PC-3 (cell line): Measurements from ENCODE around the gene BMP7. TPM values are rescaled to one million over a fixed set of nuclear protein-coding genes. Genes with fewer than 3 reads are reported as not detected.

Experiments
- ATAC-seq: fragments of 200-7000 bp; cut with Tn5 transposase; 2 replicates; pipeline ENCODE4 v1.9.1; 2020; ENCODE audit warnings: mild to moderate bottlenecking, moderate library complexity
- BruUV-seq: library from RNA; stranded (reverse); fragments of 400-500 nt; replicated peaks from 2 replicates; lab custom pipeline; 2021; lab: Mats Ljungman, UMichigan
- CTCF ChIA-PET: fragments of 300-600 bp; sonication (Branson Sonifier 250); formaldehyde crosslinking; loops from one replicate; lab custom pipeline; 2022; ENCODE audit warnings: antibody characterized with exemption; lab: Charles Lee
- POLR2A ChIA-PET: fragments of 300-600 bp; sonication (Branson Sonifier 250); formaldehyde crosslinking; loops from one replicate; lab custom pipeline; 2022; ENCODE audit warnings: antibody characterized with exemption; ENCODE audit not compliant: unreplicated experiment; lab: Charles Lee
- DNase-seq: peaks from one replicate; pipeline ENCODE4 v3.0.0-alpha.2; 2015
- H2AFZ ChIP-seq: fragments of 300-600 bp; sonication (generic); 2 replicates; pipeline ENCODE4 v1.6.0; 2016; ENCODE audit warnings: antibody characterized with exemption, low read length
- H3F3A ChIP-seq: fragments of 300-600 bp; sonication (generic); one replicate; pipeline ENCODE4 v1.6.0; 2017; ENCODE audit warnings: antibody characterized with exemption, low read length, control low read depth, mild to moderate bottlenecking; ENCODE audit not compliant: unreplicated experiment
- H3K27ac ChIP-seq: fragments of 300-600 bp; sonication (generic); 2 replicates; pipeline ENCODE4 v1.5.1; 2016; ENCODE audit warnings: mild to moderate bottlenecking, low read length
- H3K27me3 ChIP-seq: fragments of 300-600 bp; sonication (generic); 2 replicates; pipeline ENCODE4 v1.6.1; 2016; ENCODE audit warnings: low read length, mixed read lengths
- H3K36me3 ChIP-seq: fragments of 300-600 bp; sonication (generic); 2 replicates; pipeline ENCODE4 v1.6.1; 2016; ENCODE audit warnings: low read depth, mixed run types, low read length, mixed read lengths
- H3K4me1 ChIP-seq: fragments of 300-600 bp; sonication (generic); 2 replicates; pipeline ENCODE4 v1.5.1; 2016; ENCODE audit warnings: low read length; ENCODE audit not compliant: insufficient read depth
- H3K4me2 ChIP-seq: fragments of 300-600 bp; sonication (generic); 2 replicates; pipeline ENCODE4 v1.6.0; 2016; ENCODE audit warnings: low read length
- H3K4me3 ChIP-seq: fragments of 300-600 bp; sonication (generic); 2 replicates; pipeline ENCODE4 v1.5.1; 2016; ENCODE audit warnings: mild to moderate bottlenecking, low read length, mixed read lengths
- H3K79me2 ChIP-seq: fragments of 300-600 bp; sonication (generic); 2 replicates; pipeline ENCODE4 v1.6.1; 2017; ENCODE audit warnings: low read length, mixed read lengths
- H3K9ac ChIP-seq: fragments of 300-600 bp; sonication (generic); 2 replicates; pipeline ENCODE4 v1.6.0; 2016; ENCODE audit warnings: mild to moderate bottlenecking, low read length
- H3K9me2 ChIP-seq: fragments of 300-600 bp; sonication (generic); replicated peaks from 2 replicates; pipeline ENCODE4 v1.6.1; 2016; ENCODE audit warnings: mixed run types, low read length, mixed read lengths
- H3K9me3 ChIP-seq: fragments of 300-600 bp; sonication (generic); 2 replicates; pipeline ENCODE4 v1.6.1; 2016; ENCODE audit warnings: low read length, mixed read lengths
- H4K20me1 ChIP-seq: fragments of 300-600 bp; sonication (generic); 2 replicates; pipeline ENCODE4 v1.6.1; 2016; ENCODE audit warnings: low read length, mixed read lengths
- CTCF ChIP-seq: fragments of 300-600 bp; sonication (generic); conservative IDR thresholded peaks from 2 replicates; pipeline ENCODE4 v1.5.1; 2017; ENCODE audit warnings: antibody characterized with exemption, low read depth, mild to moderate bottlenecking, low read length
- EZH2 ChIP-seq: fragments of 300-600 bp; sonication (generic); IDR thresholded peaks from one replicate; pipeline ENCODE4 v1.6.1; 2017; ENCODE audit warnings: antibody characterized with exemption, mild to moderate bottlenecking, low read length; ENCODE audit not compliant: unreplicated experiment
- EZH2phosphoT487 ChIP-seq: fragments of 300-600 bp; sonication (generic); IDR thresholded peaks from 2 replicates; pipeline ENCODE4 v1.6.1; 2018; ENCODE audit warnings: mild to moderate bottlenecking, antibody characterized with exemption, low read length, borderline replicate concordance
- intact Hi-C: fragments of 100-400 bp; cut with micrococcal nuclease; formaldehyde crosslinking; loops from 2 replicates; pipeline ENCODE4 v1.9.0; 2023
- total RNA-seq: library from RNA; depleted of rRNA; stranded (reverse); fragments of >200 nt; gene quantifications from 2 replicates; pipeline ENCODE4 v1.2.3, GENCODE V29; 2014

Gene BMP7
- total RNA-seq, 1 experiment from 2014 or later: not detected

GRCh38 chr20:57216669-57217068 lies 49.8 kb downstream of the BMP7 start:
- CTCF ChIA-PET: no interaction called here
- Histone ChIP-seq H3K27ac (no peak overlapping the region), H3K4me2 (no peak overlapping the region), H2AFZ (no peak overlapping the region), H3K4me1 (peaks cover 12% of the 10 kb centered on the region), H4K20me1 (no peaks in the 10 kb centered on the region), H3K4me3 (no peak overlapping the region), H3F3A (no peaks in the 10 kb centered on the region), H3K79me2 (no peaks in the 10 kb centered on the region), H3K9me2 (no peaks in the 10 kb centered on the region), H3K9ac (no peak overlapping the region), H3K27me3 (no peaks in the 10 kb centered on the region; the same call in 1 of the 2 replicates), H3K9me3 (no peaks in the 10 kb centered on the region), H3K36me3 (no peaks in the 10 kb centered on the region)
- POLR2A ChIA-PET: no interaction called here
- no peak for DNase-seq
- intact Hi-C loops: no loop called here
- ATAC-seq: no peak
- TF ChIP-seq EZH2phosphoT487 (no peak), CTCF (no peak), EZH2 (no peak)
- no TSS peak for BruUV-seq

- ChIA-PET POLR2A (no interaction called here), CTCF (no interaction called here)
- H3K79me2 ChIP-seq: no peaks in the 10 kb centered on the region
- no peak for TF ChIP-seq EZH2phosphoT487
- no peak overlapping the region for H3K4me2 ChIP-seq
- H3K27me3 ChIP-seq: no peaks in the 10 kb centered on the region
- no peaks in the 10 kb centered on the region for H4K20me1 ChIP-seq
- no peaks in the 10 kb centered on the region for H3F3A ChIP-seq
- BruUV-seq: no TSS peak
- peaks cover 12% of the 10 kb centered on the region for H3K4me1 ChIP-seq
- no peak overlapping the region for H3K4me3 ChIP-seq
- no peaks in the 10 kb centered on the region for H3K36me3 ChIP-seq
- H2AFZ ChIP-seq: no peak overlapping the region
- no peak overlapping the region for H3K9ac ChIP-seq
- intact Hi-C loops: no loop called here
- no peak overlapping the region for H3K27ac ChIP-seq
- H3K9me3 ChIP-seq: no peaks in the 10 kb centered on the region
- DNase-seq (no peak), ATAC-seq (no peak)
- no peaks in the 10 kb centered on the region for H3K9me2 ChIP-seq
These were observed 50.5 kb downstream of the BMP7 start for GRCh38 chr20:57215826-57216471.

GRCh38 chr20:57215426-57215825 lies 51.0 kb downstream of the BMP7 start:
- CTCF ChIA-PET: no interaction called here
- no TSS peak for BruUV-seq

More at GRCh38 chr20:57215426-57215825, 51.0 kb downstream of the BMP7 start:
- no peak for ATAC-seq
- TF ChIP-seq EZH2 (no peak), CTCF (no peak), EZH2phosphoT487 (no peak)
- Histone ChIP-seq H3K4me1 (peaks cover 12% of the 10 kb centered on the region), H3K9me3 (no peaks in the 10 kb centered on the region), H3K36me3 (no peaks in the 10 kb centered on the region), H3K4me3 (no peak overlapping the region), H3K79me2 (no peaks in the 10 kb centered on the region), H2AFZ (no peak overlapping the region), H3K27ac (no peak overlapping the region), H3K27me3 (no peaks in the 10 kb centered on the region), H3K9ac (no peak overlapping the region), H3K4me2 (no peak overlapping the region), H4K20me1 (no peaks in the 10 kb centered on the region), H3F3A (no peaks in the 10 kb centered on the region), H3K9me2 (no peaks in the 10 kb centered on the region)
- POLR2A ChIA-PET: no interaction called here
- DNase-seq: no peak
- intact Hi-C loops: no loop called here
